Effector memory CD4-positive, alpha-beta T cell (primary cell): ENCODE results near the gene AATF.

Experiments
- DNase-seq, 3 donors: peaks; one replicate each; pipeline ENCODE4 v3.0.0-alpha.2; 2020
- H3K27ac ChIP-seq: 2 replicates; pipeline ENCODE4 v1.7.0; 2013; ENCODE audit warnings: mild to moderate bottlenecking, low read length, moderate library complexity; ENCODE audit not compliant: insufficient read depth, poor library complexity, severe bottlenecking
- H3K27me3 ChIP-seq: replicated peaks from 2 replicates; pipeline ENCODE4 v1.7.0; 2013; ENCODE audit warnings: mild to moderate bottlenecking, low read length; ENCODE audit not compliant: insufficient read depth, control insufficient read depth, poor library complexity, severe bottlenecking
- H3K36me3 ChIP-seq: 2 replicates; pipeline ENCODE4 v1.7.0; 2013; ENCODE audit warnings: mild to moderate bottlenecking, low read length, moderate library complexity; ENCODE audit not compliant: control insufficient read depth, insufficient read depth
- H3K4me1 ChIP-seq: 2 replicates; pipeline ENCODE4 v1.7.0; 2013; ENCODE audit warnings: low read length, mild to moderate bottlenecking; ENCODE audit not compliant: control insufficient read depth, insufficient read depth, poor library complexity, severe bottlenecking
- H3K4me3 ChIP-seq: 2 replicates; pipeline ENCODE4 v1.7.0; 2013; ENCODE audit warnings: low read length, low read depth, mild to moderate bottlenecking; ENCODE audit not compliant: insufficient read depth, poor library complexity, severe bottlenecking
- H3K9me3 ChIP-seq: 2 replicates; pipeline ENCODE4 v1.7.0; 2013; ENCODE audit warnings: mild to moderate bottlenecking, low read length, moderate library complexity; ENCODE audit not compliant: control insufficient read depth

Gene AATF

DNA sequence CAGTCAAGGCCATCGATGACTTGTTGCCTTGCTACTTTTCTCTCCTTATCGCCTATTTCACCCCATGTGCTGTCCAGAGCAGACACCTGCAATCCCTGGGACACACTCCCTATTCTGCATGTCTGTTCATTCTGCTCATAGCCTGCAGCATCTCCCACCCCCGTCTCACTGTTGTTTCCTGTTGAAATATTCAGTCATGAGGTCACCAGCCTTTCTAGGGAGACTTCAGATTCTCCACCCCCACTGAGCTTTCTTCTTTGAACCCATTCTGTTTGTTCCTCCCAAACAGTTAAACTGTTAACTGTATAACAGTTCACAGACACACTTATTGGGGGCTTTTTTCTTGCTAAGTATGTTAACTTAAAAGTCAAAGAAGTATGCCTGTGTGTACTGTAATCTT lies 94.4 kb downstream of the AATF start:
- H3K36me3 ChIP-seq = peaks cover 19% of the 10 kb centered on the region
- H3K4me1 ChIP-seq = no peaks in the 10 kb centered on the region
- H3K27ac ChIP-seq = no peak overlapping the region
- no peaks in the 10 kb centered on the region for H3K9me3 ChIP-seq
- H3K27me3 ChIP-seq = no peaks in the 10 kb centered on the region
- DNase-seq = no peak
- H3K4me3 ChIP-seq = no peak overlapping the region

DNA sequence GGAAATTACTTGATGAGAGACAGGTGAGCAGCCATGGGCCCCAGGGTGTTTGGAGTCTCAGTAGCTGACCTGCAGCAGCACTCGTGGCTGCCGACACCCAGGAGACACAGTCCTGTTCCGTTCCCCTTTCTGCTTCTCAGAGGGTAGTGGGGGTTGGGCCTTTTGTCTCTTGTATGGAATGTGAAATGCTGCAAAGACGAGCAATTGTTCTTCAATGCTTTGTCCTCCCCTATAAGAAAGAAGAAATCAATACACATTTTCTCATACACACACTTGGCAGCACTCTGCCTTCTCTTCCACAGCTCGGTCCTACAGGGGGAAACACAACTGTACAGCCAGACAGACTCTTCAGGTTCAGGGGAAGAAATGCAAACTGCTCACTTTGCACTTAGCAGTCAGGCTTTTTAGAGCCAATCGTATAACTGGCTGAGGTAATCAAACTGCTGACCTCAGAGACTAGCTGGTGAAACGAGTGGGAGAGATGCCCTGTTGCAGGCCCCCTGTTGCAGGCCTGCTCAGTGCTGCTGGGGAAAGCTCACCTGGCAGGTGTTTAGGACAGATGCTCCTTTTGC lies 96.7 kb downstream of the AATF start:
- Histone ChIP-seq H3K36me3 (peaks cover 25% of the 10 kb centered on the region), H3K27ac (no peak overlapping the region), H3K4me1 (no peaks in the 10 kb centered on the region), H3K4me3 (no peak overlapping the region), H3K9me3 (no peaks in the 10 kb centered on the region), H3K27me3 (no peaks in the 10 kb centered on the region)
- DNase-seq = no peak

DNA sequence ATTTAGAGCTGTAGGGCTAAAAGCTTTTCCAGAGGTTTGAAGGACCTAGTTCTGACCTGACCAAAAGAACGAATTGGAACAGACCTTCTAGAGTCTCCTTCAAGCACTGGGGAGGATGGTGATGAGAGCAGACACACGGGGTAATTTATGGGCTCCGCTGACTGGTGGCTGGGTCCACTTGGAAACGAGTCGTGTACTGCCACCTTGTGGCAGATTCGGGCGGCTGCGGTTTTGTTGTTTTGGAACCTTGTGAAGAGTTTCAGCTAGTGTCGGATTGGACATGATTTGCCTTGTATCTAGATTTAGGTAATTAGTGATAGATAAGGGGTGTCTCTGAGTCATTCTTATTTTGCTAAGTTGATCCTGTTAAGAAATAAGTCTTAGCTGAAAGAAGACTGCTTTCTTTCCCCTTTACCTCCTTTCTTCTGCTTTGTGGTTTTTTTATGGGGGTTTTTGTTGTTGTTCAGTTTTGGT lies 98.9 kb downstream of the AATF start:
- Histone ChIP-seq H3K4me3 (no peak overlapping the region), H3K4me1 (no peaks in the 10 kb centered on the region), H3K36me3 (peaks cover 36% of the 10 kb centered on the region), H3K27ac (no peak overlapping the region), H3K9me3 (no peaks in the 10 kb centered on the region), H3K27me3 (no peaks in the 10 kb centered on the region)
- DNase-seq = peak; percentile 47 to 62 (median 51)

DNA sequence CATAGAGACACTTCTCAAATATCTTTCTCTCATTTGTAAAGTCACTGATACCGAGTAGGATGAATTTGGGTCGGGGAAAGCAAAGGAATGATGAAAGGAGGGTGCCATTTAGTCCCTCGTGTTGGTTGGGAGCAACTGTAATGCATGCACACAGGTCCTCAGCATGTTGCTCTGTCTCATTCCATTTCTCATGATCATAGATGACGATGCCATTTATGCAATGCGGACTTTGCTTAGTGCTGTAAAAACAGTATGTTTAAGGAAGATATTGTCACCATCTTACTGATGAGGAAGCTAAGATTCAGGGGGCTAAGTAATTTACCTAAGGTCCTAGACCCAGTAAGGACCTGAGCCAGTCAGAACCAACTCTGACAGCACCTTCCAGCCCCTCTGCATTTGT lies 100.1 kb downstream of the AATF start:
- peaks cover 30% of the 10 kb centered on the region for H3K36me3 ChIP-seq
- no peak overlapping the region for H3K4me3 ChIP-seq
- H3K4me1 ChIP-seq = no peaks in the 10 kb centered on the region
- H3K27me3 ChIP-seq = no peaks in the 10 kb centered on the region
- no peak overlapping the region for H3K27ac ChIP-seq
- no peaks in the 10 kb centered on the region for H3K9me3 ChIP-seq
- DNase-seq = no peak

DNA sequence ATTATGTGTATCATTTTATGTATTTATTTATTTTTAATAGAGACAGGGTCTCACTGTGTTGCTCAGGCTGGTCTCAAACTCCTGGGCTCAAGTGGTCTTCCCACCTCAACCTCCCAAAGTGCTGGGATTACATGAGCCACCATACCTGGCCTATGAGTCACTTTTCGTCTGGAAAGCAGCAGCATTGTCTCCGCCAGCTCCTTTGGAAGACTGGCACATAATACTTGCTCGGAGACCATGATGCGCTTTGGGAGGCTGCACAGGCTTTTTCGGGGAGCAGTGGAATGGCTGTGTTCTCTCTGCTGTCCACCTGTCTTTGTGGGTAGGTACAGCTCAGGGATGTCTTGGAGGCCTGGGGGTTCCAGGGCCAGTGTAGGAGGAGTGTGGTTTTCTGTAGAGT lies 102.2 kb downstream of the AATF start:
- H3K36me3 ChIP-seq = peaks cover 18% of the 10 kb centered on the region
- no peak overlapping the region for H3K4me3 ChIP-seq
- no peak overlapping the region for H3K27ac ChIP-seq
- no peak for DNase-seq
- no peaks in the 10 kb centered on the region for H3K4me1 ChIP-seq
- H3K9me3 ChIP-seq = no peaks in the 10 kb centered on the region
- H3K27me3 ChIP-seq = no peaks in the 10 kb centered on the region

DNA sequence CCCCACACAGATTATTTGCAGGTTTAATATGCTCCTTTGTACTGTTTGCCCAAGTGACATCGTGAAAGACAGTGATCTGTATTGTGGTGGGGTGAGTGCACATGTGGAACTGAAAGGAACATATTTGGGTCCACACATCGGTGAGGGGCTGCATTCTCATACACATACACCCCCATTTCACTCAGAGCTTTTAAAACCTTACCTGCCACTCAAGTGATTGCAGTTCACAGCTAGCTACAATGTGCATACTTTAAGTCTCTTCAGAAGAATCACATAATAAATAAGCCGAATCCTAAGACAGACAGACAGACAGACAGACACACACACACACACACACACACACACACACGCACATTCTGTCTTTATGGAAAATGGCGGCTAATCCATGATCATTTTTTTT lies 102.6 kb downstream of the AATF start:
- Histone ChIP-seq H3K27me3 (no peaks in the 10 kb centered on the region), H3K4me3 (no peak overlapping the region), H3K36me3 (peaks cover 18% of the 10 kb centered on the region), H3K9me3 (no peaks in the 10 kb centered on the region), H3K4me1 (no peaks in the 10 kb centered on the region), H3K27ac (no peak overlapping the region)
- no peak for DNase-seq

DNA sequence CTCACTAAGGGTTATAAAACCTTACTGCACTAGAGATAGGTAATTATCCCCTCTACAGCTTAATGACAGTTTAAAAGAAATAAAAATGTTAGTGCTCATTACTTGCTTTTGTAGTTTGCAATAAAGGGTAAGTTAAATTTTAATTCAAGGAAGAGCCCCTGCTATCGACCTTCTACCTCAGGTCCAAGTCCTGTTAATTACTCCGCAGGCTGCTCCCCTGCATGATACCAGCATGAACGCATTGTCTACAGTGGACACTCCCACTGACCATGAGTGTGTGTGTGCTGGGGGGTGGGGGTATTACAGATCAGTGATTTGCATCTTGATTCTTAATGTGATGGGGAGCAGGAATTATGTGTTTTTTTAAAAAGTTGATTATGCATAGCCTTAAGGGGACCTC lies 103.1 kb downstream of the AATF start:
- H3K27ac ChIP-seq = no peak overlapping the region
- no peaks in the 10 kb centered on the region for H3K9me3 ChIP-seq
- no peak for DNase-seq
- no peaks in the 10 kb centered on the region for H3K4me1 ChIP-seq
- no peaks in the 10 kb centered on the region for H3K27me3 ChIP-seq
- peaks cover 22% of the 10 kb centered on the region for H3K36me3 ChIP-seq
- H3K4me3 ChIP-seq = no peak overlapping the region

DNA sequence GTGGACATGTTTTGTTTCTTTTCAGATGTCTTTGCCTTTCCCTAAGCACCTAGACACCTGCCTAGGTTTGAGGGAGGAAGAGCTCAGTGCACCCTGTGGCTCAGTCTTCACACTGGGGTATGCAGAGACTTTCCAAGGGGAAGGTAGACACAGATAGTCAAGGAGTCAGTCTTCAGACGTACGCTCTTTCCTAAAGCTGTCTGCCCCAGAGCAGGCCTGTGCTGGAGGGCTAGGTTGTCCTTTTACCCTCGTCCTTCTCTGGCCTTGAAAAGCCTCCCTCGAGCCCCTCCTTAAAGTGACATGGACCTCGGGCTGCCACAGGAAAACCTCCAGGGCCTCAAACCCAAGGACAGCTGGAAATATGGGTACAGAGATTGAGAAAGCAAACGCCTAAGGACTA lies 103.7 kb downstream of the AATF start:
- Histone ChIP-seq H3K9me3 (no peaks in the 10 kb centered on the region), H3K4me3 (no peak overlapping the region), H3K27ac (no peak overlapping the region), H3K36me3 (peaks cover 25% of the 10 kb centered on the region), H3K4me1 (no peaks in the 10 kb centered on the region), H3K27me3 (no peaks in the 10 kb centered on the region)
- no peak for DNase-seq

DNA sequence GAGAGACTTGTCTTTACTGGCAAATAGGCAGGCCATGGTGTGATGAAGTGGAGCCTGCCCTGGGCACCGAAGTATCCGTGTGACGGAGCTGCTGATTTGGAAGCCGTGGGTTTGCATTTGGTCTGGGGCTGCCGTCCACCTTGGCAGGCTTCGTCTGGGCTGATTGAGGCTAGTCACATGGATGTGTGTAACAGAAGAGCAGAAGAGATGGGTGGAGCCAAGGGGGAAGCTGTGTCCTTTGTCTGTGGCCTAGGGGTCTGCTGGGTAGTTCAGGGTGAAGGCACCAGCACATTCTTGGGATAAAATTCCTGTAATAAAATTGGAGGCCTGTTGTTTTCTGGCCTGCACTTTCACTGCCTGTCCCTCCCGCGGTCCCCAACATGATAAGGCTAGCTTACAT lies 106.1 kb downstream of the AATF start:
- Histone ChIP-seq H3K36me3 (peaks cover 24% of the 10 kb centered on the region), H3K9me3 (no peaks in the 10 kb centered on the region)

DNA sequence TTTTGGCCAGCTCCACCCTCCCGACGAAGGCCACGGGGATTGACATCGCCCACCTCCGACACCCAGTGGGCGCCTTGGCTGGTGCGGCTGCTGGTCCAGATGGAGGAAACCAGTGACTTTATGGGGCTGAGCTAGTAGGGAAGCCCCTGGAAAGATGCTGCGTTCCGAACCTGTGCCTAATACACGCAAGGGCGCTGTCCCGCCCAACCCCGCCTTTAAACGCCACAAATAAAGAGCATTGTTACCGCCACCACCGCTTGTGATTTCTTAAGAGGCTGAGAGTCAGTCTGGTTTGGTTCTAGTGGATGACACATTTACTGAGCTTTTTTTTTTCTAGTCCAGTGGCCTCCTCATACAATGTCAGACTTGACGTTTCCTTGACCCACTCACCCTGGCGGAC lies 107.9 kb downstream of the AATF start:
- Histone ChIP-seq H3K27me3 (no peaks in the 10 kb centered on the region), H3K27ac (no peak overlapping the region), H3K4me3 (no peak overlapping the region), H3K4me1 (no peaks in the 10 kb centered on the region), H3K9me3 (no peaks in the 10 kb centered on the region), H3K36me3 (peaks cover 11% of the 10 kb centered on the region)
- DNase-seq = no peak

More for the DNA sequence above, 106.1 kb downstream of the AATF start:
- no peak overlapping the region for H3K4me3 ChIP-seq
- H3K27me3 ChIP-seq = no peaks in the 10 kb centered on the region
- no peak for DNase-seq
- no peak overlapping the region for H3K27ac ChIP-seq
- H3K4me1 ChIP-seq = no peaks in the 10 kb centered on the region
